ENCODE measurements around the gene A2ML1.
A peak's percentile ranks its signal among the peaks of the same experiment; 100 is the strongest.
"Not testable (repeated sequence)": the region's sequence is repeated elsewhere in the genome, so short reads cannot be mapped to it uniquely, and the experiment has no call there.

Gene A2ML1

DNA sequence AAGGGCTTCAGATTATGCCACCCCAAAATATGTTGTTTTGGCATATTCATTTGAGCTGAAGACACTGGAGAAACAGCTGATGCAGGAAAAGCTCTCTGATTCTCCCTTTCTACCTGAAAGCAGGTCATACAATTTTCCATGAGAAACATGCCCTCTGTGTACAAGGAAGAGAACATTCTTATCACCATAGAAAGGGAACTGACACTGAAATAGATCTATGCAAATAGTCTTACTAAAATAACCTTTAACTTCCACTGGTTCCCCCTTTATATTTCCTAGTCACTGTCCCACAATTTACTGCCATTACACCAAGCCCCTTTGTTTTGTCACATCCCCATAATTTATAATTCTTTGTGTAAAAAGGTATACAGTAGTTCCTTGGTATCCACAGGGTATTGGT lies 82.2 kb downstream of the A2ML1 start:
- DNase-seq (ENCODE audit: low read depth in 3 of 3, low spot score in 1 of 3): no peak

DNA sequence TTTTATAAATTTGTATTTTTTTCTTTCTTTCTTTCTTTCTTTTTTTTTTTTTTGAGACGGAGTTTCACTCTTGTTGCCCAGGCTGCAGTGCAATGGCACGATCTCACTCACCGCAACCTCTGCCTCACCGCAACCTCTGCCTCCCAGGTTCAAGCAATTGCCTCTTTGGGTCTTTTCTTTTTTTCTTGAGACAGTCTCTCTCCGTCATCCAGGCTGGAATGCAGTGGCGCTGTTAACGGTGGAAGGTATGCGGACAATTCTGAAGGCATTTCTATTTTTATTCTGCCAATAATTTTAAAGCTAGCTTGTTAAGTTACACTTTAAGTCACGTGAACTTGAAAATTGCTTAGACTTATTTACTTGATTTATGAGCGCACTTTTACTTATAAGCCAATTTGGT lies 83.1 kb downstream of the A2ML1 start:
- DNase-seq (ENCODE audit: low read depth in 3 of 3, low spot score in 1 of 3): no peak

DNA sequence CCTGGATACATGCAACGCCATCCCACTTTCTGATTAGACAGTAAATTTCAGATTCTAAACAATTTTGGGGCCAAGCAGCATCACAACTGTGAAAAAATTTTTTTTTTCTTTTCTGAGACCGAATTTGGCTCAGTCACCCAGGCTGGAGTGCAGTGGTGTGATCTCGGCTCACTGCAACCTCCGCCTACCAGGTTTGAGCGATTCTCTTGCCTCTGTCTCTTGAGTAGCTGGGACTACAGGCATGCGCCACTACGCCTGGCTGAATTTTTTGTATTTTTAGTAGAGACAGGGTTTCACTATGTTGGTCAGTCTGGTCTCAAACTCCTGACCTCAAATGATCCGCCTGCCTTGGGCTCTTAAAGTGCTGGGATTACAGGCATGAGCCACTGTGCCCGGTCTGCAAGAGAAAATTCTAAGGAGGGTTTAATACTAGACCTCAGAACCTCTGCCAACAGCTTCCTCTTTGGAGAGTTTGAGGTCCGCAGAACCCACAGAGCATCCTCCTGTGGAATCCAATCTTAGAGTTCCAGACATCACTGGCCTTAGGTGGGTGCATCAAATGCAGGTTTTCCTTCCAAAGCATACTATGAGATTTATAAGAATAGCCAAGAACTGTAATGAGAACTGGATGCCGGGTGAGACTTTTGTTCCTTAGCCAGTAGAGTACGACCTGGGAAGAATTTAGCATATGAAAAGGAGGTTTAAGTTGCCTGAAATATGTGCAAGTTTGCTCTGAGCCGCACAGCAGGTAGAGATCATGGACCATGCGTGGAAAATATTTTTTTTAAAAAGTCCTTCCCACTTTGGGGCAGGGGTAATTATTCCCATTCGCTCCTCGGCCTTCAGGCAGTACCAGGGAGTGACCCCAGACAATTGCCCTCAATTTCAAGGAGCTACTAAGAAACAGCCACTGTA lies 84.1 kb downstream of the A2ML1 start:
- DNase-seq (ENCODE audit: low read depth in 3 of 3, low spot score in 1 of 3): no peak

DNA sequence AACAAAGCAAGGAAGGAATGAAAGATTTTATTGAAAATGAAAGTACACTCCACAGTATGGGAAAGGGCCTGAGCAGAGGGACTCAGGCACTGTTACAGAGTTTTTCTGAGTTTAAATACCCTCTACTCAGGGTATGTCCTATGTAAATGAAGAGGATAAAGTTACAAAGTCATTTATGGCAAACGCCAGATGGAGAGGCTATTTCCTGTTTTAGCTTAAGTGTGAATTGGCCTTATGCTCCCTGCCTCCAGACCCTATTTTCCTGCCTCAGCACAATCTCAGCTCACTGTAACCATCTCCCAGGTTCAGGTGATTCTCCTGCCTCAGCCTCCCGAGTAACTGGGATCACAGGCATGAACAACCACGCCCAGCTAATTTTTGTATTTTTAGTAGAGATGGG lies 85.1 kb downstream of the A2ML1 start:
- no peak for DNase-seq (ENCODE audit: low read depth in 3 of 3, low spot score in 1 of 3)

DNA sequence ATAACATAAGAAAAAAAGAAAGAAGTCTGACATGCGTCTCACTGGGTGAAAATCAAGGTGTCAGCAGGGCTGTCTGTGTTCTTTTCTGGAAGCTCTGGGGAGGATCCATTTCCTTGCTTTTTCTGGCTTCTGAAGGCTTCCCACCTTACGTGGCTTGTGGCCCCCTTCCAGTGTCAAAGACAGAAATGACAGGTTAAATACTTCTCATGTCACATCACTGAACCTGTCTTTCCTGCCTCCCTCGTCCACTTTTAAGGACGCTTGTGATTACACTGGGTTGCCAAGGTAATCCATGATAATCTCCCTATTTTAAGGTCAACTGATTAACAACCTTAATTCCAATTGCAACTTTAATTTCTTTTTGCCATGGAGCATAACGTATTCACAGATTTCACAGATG lies 87.3 kb downstream of the A2ML1 start:
- DNase-seq (ENCODE audit: low read depth in 3 of 3, low spot score in 1 of 3): no peak

DNA sequence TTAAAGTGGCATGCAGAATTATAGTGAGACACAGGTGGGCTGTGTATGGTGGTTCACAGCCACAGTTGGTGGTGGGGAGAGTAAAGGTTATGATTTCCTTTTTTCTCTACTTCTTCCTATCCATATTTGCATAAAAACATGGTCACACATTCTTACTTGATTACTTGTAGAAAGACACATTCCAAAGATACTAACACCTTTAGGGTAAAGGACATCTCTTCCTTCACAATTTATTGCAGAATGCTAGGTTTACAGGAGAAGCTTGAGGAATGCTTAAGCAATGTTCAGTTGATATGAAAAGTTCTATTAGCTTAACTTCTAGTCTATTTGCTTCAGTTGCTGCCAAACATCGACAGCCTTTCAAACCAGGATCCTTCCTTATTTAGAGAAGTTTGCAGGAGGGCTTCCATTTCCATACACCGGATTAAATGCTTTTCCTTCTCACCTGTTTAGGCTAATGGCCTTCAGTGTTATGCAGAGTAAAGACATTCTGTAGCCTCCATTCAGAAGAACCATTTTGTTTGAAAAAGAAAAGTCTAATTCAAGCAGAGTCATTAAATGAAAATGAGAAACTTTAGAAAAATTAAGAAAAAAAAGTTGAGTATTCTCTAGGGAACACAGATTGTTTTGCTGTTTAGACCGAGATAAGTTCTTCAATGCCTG lies 89.3 kb downstream of the A2ML1 start:
- DNase-seq (ENCODE audit: low read depth in 3 of 3, low spot score in 1 of 3): no peak

DNA sequence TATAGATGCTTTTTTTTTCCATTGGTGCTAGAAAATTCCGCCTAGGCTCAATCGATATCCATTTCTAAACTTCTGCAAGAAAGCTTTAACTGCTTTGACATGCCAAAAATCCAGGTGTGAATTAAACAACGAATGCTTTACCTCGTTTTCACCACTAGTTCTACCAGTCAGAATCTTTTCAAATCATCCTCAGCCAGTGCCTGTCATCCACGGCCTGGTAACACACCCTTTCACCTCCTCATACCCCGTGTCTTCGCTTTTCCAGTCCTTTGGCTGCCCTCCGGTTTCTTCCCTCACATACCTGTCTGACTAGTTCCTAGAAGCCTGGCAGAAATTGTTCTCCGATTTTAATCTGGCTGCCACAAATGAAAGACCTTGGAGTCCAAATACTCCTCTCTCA lies 90.5 kb downstream of the A2ML1 start:
- DNase-seq (ENCODE audit: low read depth in 3 of 3, low spot score in 1 of 3): no peak

DNA sequence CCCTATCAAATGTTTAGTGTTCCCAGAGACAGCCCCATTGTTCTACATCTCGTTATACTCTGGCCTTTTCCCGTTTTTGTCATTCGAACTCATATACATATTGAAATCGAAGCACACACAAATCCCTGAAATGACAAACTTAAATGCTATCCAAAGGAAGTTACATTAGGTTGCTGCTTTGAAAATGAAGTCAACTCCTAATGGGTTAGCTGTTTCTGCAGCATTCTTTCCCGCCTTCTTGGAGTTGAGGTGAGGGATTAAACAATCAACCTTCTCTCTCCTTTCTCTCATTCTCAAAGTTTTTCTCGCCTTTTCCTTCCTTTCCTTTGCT lies 91.2 kb downstream of the A2ML1 start:
- DNase-seq (ENCODE audit: low read depth in 3 of 3, low spot score in 1 of 3): no peak

DNA sequence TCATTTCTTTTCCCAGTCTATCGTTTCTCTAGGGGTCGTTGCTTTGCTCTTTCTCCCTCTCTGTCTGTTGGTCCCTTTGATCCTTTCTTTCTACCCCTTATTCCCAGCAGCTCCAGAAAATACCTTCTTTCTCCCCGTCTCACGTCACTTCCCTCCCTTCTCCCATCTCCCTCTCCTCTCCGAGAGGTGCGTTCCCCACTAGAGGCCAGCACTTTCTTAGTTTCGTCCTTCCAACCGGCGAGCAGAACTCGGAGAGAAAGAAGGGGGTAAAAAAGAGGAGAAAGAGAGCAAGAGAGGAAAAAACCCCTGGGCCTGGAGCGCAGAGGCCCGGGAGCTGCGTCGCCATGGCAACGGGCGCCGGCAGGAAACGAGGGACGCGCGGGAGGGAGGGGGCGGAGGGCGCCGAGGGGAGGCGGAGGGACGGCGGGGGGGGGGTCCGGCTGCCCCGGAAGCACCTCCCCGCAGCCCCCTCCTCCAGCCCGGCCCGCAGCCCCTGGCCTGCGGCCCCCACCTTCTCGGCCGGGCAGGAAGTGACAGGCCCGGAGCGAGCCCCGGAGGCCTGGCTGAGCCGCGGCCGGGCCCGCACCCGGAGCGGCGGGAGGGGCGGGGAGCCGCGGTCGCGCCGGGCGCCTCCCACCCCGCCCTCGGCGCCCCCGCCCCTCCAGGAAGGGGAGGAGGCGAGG lies 91.8 kb downstream of the A2ML1 start, which contains the start of gene PHC1:
PHC1 (plus strand) TSS at position 477 of the 683 bp plus-strand sequence. CDS start 3,169 bp downstream, outside the sequence.
- DNase-seq (ENCODE audit: low read depth in 3 of 3, low spot score in 1 of 3): peak; percentile 49 to 61 (median 59)

DNA sequence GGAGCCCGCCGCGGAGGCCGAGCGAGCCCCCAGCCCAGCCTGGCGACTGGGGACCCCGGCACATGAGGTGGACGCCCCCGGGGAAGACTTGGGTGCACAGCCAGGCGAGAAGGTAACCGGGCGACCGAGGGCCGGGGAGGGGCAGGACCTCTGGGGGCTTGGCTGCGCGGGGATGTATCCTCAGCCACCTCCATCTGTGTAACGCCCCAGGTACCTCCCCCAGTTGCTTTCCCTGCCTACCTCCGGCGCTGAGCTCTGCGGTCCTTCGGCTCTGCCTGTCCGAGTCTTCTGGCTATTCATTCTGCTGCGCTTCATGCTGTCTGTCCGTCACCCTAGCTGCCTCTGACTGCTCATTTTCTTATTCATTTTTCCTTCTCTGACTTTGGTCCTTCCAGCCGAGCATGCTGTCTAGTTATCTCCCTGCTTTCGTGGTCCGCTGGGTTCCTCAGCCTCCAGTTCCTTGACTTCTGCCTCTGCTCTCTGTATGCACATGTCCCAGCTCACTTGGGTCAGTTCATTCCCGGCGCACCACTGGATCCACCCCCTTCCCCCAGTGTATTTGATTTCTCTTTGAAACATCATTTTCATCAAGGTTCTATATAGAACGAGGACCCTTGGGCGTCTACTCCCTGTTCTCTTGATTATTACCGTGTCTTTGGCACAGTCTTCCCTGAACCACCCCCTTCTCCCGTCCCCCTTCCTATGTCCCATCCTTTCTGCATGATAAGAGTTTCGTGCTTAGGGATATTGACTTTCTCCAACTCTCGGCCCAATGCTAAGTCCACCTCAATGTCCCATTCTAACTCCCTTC lies 92.5 kb downstream of the A2ML1 start:
- peak; percentile 17 to 28 (median 19) for DNase-seq (ENCODE audit: low read depth in 3 of 3, low spot score in 1 of 3)

DNA sequence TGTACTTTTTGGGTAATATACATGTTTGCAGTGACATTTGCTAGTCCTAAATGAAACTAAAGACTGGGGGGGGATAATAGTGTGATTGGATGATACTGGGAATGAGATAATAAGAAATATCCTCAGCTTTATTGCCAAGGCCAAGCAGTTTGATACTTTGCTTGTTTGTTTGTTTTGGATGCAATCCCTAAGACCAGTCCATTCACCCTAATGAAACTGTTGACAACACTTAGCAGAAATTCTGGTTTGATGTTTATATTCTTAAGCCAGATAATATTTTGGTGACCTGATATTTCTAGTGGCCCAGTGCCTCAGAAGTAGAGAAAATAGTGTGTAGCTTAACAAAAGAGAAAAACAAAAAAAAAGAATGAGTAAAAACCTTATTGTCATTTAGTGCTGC lies 93.7 kb downstream of the A2ML1 start:
- no peak for DNase-seq (ENCODE audit: low read depth in 3 of 3, low spot score in 1 of 3)

DNA sequence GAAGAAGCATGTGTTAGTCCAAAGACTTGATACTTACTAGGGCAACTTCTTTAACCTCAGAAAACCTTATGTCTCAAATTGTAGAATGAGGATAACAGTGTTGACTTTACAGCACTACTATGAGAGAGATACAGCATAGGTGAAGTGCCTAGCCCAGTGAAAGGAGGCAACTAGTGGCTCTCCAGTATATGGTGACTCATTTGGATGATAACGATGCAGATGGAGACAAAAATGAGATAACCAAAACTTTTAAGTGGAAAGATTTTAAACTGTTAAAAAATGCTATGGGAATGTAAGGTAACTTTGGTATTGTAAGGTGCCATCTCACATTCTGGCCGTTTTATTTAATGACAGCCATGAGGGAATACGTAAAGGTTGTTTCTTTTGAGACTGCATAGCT lies 94.6 kb downstream of the A2ML1 start:
- no peak for DNase-seq (ENCODE audit: low read depth in 3 of 3, low spot score in 1 of 3)

DNA sequence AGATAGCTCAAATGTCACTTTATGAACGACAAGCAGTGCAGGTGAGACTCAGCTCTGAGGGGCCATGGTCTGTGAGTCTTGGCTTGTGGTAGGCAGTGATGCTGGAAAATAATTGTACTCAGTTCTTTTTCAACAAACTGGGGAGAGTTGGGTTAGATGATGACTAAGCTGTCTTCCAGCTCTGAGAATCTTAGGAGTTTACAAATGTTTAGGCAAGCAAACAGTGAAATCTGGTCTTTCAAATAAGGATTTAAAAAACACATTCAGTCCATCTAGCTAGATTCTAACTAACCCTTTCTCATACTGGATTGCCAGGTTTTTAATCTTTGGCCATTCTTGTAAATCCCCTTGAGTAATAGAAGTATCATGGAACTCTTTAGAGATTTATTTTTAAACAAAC lies 95.3 kb downstream of the A2ML1 start:
- DNase-seq (ENCODE audit: low read depth in 3 of 3, low spot score in 1 of 3): no peak

DNA sequence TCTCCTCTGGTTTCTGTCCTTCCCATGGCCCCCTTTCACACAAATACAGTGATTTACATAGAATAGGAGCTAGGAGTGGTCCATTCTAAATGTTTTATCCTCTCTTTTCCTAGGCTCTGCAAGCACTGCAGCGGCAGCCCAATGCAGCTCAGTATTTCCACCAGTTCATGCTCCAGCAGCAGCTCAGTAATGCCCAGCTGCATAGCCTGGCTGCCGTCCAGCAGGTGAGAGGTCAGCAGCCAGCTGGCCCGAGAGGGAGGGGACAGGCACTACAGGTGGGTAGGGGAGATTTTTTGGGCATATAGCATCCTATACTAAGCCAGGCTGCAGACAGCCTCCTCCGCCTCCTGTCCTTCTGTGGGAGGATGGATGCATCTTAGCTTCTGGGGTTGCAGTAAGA lies 97.2 kb downstream of the A2ML1 start:
- not testable (repeated sequence) for DNase-seq (ENCODE audit: low read depth in 3 of 3, low spot score in 1 of 3)

DNA sequence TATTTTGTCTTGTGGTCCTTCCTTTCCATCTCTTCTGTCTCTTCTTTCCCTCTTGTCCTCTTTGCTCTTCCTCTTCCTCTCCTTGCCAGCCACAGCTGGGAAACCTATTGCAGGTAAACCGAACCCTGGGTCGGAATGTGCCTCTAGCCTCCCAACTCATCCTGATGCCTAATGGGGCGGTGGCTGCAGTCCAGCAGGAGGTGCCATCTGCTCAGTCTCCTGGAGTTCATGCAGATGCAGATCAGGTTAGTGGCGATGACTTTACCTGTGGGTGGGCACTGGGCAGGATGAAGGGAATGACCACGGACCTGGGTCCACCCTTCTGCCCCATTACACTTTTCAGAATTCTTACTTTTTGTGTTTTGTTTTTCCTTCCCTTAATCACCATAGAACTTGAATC lies 100.1 kb downstream of the A2ML1 start:
- no peak for DNase-seq (ENCODE audit: low read depth in 3 of 3, low spot score in 1 of 3)
